LNCAP (cell line): ENCODE measurements around the gene TARS2.

Source experiments
- CTCF ChIP-seq: fragments of 450-650 bp; IDR thresholded peaks from 2 replicates; pipeline ENCODE4 v1.5.1; 2017; ENCODE audit warnings: mild to moderate bottlenecking

TARS2 gene

DNA sequence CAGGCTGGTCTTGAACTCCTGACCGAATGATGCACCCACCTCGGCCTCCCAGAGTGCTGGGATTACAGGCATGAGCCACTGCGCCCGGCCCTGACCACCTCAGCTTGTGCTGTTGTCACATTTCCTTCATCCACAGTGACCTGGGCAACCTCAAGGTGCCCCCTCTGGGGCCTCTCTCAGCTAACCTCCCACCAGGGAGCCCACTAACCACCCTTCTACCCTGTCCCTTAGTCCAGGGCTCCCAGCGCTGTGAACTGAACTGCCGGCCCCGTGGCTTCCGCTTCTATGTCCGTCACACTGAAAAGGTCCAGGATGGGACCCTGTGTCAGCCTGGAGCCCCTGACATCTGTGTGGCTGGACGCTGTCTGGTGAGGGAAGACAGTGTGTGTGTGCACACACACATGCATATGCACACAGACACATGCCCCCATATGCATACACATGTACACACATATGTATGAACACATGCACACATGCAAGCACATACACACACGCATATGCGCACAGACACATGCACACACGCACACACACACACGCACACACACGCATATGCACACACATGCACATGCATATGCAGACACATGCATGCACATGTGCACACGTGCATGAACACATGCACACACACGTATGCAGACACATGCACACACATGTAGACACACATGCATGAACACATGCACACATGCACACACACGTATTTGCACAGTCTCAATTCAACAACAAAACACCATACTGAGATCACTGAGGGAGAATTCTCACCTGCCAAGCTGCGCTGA is 68.2 kb downstream of the TARS2 start:
- TF ChIP-seq CTCF: no peak

DNA sequence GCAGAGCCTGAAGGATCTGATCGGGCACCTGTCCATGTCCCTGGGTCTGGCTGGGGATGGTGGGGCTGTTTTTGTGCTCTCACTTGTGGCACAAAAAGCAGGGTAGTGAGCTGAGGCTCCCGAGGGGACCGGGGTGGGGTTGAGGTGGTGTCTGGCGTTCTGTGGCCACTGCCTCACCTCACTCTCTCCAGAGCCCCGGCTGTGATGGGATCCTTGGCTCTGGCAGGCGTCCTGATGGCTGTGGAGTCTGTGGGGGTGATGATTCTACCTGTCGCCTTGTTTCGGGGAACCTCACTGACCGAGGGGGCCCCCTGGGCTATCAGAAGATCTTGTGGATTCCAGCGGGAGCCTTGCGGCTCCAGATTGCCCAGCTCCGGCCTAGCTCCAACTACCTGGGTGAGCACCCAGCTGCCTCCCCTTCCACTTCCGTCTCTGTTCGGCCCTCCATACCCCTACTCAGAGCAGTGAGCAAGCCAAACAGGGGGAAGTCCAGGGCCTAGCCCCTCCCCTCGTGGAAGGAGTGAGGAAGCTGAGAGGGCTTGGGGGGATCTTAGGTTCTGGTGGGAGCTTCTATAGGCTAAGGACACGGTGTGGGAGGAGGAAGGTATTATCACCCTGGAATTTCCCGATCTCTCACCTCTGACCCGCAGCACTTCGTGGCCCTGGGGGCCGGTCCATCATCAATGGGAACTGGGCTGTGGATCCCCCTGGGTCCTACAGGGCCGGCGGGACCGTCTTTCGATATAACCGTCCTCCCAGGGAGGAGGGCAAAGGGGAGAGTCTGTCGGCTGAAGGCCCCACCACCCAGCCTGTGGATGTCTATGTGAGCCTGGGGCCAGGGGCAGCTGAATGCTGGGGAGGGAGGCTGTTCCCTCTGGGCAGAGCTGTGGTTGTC is 69.0 kb downstream of the TARS2 start:
- no peak for TF ChIP-seq CTCF

DNA sequence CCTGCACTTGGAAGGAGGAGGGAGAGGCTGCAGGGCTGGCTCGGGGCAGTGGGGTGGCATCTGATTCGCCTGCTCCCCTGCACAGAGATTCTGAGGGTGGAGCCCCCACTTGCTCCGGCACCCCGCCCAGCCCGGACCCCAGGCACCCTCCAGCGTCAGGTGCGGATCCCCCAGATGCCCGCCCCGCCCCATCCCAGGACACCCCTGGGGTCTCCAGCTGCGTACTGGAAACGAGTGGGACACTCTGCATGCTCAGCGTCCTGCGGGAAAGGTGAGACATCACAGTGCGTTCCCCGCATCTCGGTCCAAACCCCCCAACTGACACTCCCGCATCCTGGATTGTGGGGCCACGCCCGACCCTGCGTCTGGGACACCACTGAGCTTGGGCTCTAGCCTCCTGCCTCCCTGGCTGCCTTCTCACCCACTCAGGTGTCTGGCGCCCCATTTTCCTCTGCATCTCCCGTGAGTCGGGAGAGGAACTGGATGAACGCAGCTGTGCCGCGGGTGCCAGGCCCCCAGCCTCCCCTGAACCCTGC is 69.9 kb downstream of the TARS2 start:
- no peak for TF ChIP-seq CTCF
